Stomach smooth muscle (tissue), 2 donors: ENCODE measurements around the gene SCGB1C2.
"Not testable (repeated sequence)": the region's sequence is repeated elsewhere in the genome, so short reads cannot be mapped to it uniquely, and the experiment has no call there.

Experiments
- H3K27ac ChIP-seq: one replicate; pipeline ENCODE4 v1.7.0; 2013; ENCODE audit warnings: mild to moderate bottlenecking, low read length, inconsistent platforms
- H3K27me3 ChIP-seq, 2 donors: one replicate each; pipeline ENCODE4 v1.7.0; 2013; ENCODE audit warnings: low read length in 2 of 2; ENCODE audit not compliant: insufficient read depth in 2 of 2, control insufficient read depth in 1 of 2
- H3K36me3 ChIP-seq, 2 donors: one replicate each; pipeline ENCODE4 v1.7.0; 2013; ENCODE audit warnings: low read length in 2 of 2; ENCODE audit not compliant: control insufficient read depth in 2 of 2, insufficient read depth in 2 of 2
- H3K4me1 ChIP-seq: one replicate; pipeline ENCODE4 v1.7.0; 2013; ENCODE audit warnings: low read length; ENCODE audit not compliant: control insufficient read depth, insufficient read depth
- H3K4me3 ChIP-seq, 2 donors: one replicate each; pipeline ENCODE4 v1.7.0; 2013; ENCODE audit warnings: low read length in 2 of 2
- H3K9ac ChIP-seq, 2 donors: one replicate each; pipeline ENCODE4 v1.7.0; 2013; ENCODE audit warnings: low read length in 2 of 2, mild to moderate bottlenecking in 1 of 2
- H3K9me3 ChIP-seq, 2 donors: one replicate each; pipeline ENCODE4 v1.7.0; 2013; ENCODE audit warnings: low read length in 2 of 2; ENCODE audit not compliant: control insufficient read depth in 2 of 2
- donor health status: healthy.
- donor health status: Pancreatic carcinoma.

Gene SCGB1C2

DNA sequence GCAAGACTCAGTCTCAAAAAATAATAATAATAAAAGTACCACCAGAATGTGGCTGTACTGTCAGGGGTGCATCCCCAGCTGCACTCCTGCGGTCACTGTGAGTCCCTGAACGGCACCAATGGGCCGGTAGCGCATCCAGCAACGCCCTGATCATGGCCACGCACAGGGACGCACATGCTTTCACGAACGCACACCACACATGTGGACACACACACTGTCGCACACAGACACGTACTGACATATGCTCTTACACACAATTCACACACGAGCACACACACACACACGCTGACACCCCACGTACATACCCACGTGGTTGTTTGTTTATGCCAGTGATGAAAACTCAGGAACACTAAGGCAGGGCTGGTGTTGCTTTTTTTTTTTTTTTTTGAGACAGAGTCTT, 22.2 kb downstream of the SCGB1C2 start:
- no peaks in the 10 kb centered on the region for H3K27me3 ChIP-seq
- no peak overlapping the region for H3K27ac ChIP-seq
- no peak overlapping the region for H3K4me3 ChIP-seq
- H3K36me3 ChIP-seq = no peaks in the 10 kb centered on the region
- no peak overlapping the region for H3K9ac ChIP-seq
- H3K9me3 ChIP-seq = no peaks in the 10 kb centered on the region
- H3K4me1 ChIP-seq = no peaks in the 10 kb centered on the region

DNA sequence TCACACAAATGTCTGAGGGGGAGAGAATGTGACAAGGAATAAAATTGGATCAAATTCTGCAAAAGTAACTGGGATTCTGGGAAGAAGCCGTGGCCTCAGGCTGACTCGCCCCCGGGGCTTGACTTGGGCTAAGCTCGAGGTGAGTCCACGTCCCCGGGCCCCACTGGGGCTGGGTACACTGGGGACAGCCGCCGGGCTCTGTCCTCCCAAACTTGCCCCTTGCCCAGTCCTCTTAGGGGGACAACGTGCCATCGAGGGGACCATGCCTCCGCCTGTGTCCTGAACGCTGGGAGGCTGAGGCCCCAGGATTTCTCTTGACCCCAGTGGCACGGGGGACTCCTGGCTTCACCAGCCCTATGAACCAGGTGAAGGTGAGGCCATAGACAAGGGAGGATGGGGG, 23.0 kb downstream of the SCGB1C2 start:
- Histone ChIP-seq H3K4me1 (no peaks in the 10 kb centered on the region), H3K27me3 (no peaks in the 10 kb centered on the region), H3K9ac (no peak overlapping the region), H3K9me3 (no peaks in the 10 kb centered on the region), H3K27ac (no peak overlapping the region), H3K36me3 (no peaks in the 10 kb centered on the region), H3K4me3 (no peak overlapping the region)

DNA sequence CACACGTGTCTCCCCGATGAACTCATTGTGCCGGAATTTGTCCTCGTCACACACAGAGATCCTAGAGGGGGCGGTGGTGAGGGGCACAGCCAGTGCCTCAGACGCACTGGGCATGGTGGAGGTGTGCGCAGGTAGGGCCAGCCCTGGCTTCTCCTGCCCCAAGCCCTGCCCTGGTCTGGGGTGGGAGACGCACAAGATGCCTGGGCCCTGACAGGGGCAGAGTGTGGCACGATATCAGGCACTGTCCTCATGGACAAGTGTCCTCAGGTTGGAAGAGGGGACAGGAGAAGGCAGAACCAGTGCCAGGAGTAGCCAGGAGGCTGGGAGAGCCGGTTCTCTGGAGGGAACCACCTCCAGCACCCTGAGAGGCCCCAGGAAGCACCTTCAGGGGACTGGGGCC, 24.1 kb downstream of the SCGB1C2 start:
- Histone ChIP-seq H3K4me3 (no peak overlapping the region), H3K4me1 (no peaks in the 10 kb centered on the region), H3K27ac (no peak overlapping the region), H3K36me3 (no peaks in the 10 kb centered on the region), H3K9me3 (no peaks in the 10 kb centered on the region), H3K27me3 (no peaks in the 10 kb centered on the region), H3K9ac (no peak overlapping the region)

DNA sequence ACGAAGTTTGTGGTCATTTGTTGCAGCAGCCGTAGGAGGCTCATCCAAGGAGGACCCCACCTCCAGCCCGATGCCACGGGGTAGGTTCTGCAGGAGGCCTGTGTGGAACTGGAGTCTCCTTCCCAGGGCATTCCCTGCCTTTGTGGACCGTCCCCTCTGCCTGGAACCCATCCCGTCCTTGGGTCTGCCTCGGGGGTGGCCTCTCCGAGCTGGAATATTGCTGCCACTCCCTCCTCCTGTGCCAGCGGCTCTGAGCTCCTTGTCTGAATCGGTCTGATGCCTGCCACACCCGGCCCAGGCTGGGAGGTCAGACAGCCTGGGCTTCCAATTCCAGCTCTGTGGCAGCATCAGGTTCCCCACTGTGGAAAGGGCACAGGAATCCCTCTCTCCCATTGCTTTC, 25.3 kb downstream of the SCGB1C2 start:
- Histone ChIP-seq H3K27ac (no peak overlapping the region), H3K4me3 (no peak overlapping the region), H3K27me3 (no peaks in the 10 kb centered on the region), H3K36me3 (no peaks in the 10 kb centered on the region), H3K9ac (no peak overlapping the region), H3K4me1 (no peaks in the 10 kb centered on the region), H3K9me3 (no peaks in the 10 kb centered on the region)

DNA sequence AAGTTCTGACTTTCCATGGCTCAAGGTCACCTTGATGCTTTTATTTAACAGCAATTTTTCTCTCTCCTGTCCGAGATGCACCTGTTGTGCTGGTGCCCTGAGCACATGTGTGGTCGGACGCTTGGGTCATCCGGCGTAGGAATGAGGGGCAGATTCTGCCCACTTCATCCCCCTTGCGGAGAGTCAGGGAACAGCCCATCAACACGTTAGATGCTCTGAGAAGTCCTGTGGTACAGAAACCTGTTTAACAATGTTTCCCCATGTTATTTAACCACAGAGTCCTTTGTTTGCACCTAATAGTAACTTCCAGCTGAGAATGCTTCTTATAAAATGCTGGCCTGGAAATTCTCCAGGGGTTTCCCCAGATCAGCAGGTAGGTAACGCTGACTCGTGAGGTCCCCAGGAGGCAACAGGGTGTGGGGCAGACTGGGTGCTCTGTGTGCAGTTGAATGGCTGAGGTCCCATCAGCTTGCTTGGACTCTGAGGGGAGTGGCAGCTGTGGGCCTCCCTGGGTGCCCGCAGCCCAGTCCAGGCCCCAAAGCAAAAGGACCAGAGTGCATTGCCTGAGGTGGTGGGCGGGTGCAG, 26.2 kb downstream of the SCGB1C2 start:
- H3K27me3 ChIP-seq = no peaks in the 10 kb centered on the region
- no peak overlapping the region for H3K27ac ChIP-seq
- H3K36me3 ChIP-seq = no peaks in the 10 kb centered on the region
- no peaks in the 10 kb centered on the region for H3K9me3 ChIP-seq
- no peak overlapping the region for H3K9ac ChIP-seq
- no peak overlapping the region for H3K4me3 ChIP-seq
- no peaks in the 10 kb centered on the region for H3K4me1 ChIP-seq

DNA sequence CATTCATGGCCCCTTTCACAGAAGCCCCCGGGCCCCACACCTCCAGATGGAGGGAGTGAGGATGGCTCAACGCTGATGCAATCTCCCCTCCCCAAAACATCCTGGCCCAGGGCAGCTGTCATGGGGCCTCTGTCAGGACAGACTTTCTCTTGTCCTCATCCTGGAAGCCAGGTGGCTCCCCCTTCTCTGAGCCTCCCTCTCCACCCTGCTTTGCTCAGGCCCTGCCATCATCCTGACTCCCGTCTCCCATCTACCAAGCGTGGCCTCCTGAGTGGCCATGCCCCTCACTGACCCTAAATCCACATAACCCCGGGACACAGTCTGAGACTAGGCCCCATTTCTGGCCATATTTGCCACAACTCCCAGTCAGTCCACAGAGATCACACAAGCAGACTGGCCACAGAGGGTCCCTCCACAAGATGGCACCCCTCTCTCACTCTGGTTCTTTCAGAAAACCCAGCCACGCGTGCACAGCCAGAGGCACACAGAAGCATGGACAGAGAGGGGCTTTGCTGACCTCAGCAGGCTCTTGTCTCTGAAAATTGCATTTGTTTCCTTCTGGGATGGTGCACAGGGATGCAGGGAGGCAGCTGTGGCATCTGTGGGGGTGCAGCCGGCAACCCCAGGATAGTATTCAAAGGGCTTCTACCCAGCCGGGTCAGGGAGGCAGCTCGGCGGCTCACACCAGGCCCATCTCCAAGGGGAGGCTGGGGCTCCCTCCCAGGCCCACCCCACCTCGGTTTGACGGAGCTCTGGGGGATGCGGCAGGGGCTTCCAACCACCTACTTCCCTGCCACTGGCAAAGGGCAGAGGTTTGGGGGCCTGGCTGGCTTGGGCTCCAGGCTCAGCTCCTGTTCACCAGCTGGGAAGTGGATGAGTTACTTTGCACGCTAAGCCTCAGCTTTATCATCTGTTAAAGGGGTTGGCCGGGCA, 27.2 kb downstream of the SCGB1C2 start:
- Histone ChIP-seq H3K4me3 (no peak overlapping the region), H3K27me3 (no peaks in the 10 kb centered on the region), H3K9ac (no peak overlapping the region), H3K36me3 (no peaks in the 10 kb centered on the region), H3K9me3 (no peaks in the 10 kb centered on the region), H3K4me1 (no peaks in the 10 kb centered on the region), H3K27ac (no peak overlapping the region)

DNA sequence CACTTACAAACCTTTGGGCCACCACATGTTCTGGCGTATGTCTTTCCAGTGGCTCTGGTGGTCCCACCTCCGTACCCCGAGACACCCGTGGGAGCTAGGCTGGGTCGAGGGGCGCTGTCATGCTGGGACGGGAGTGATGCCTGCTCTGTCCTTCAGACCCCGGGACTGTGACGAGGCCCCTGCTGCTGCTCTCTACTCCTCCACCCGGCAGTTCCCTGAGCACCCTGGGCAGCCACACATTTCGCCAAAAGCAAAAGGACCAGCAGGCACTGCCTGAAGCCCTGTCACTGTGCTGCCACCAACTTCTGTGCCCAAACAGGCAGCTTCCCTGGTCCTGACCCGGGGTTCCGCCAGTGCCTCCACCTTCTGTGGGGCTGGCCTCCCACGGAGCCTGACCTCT, 28.6 kb downstream of the SCGB1C2 start:
- H3K9ac ChIP-seq = no peak overlapping the region
- no peaks in the 10 kb centered on the region for H3K9me3 ChIP-seq
- no peaks in the 10 kb centered on the region for H3K27me3 ChIP-seq
- no peaks in the 10 kb centered on the region for H3K36me3 ChIP-seq
- H3K4me1 ChIP-seq = no peaks in the 10 kb centered on the region
- no peak overlapping the region for H3K27ac ChIP-seq
- no peak overlapping the region for H3K4me3 ChIP-seq

DNA sequence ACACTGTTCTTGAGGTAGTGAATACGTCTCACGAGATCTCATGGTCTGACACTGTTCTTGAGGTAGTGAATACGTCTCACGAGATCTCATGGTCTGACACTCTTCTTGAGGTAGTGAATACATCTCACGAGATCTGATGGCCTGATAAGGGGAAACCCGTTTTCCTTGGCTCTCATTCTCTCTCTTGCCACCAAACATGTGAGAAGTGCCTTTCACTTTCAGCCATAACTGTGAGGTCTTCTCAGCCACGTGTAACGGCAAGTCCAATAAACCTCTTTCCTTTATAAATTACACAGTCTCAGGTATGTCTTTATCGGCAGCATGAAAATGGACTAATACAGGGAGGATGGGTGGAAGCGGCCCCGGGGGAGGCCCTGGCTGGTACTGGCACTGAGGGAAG, 31.2 kb downstream of the SCGB1C2 start:
- not testable (repeated sequence) for H3K27me3 ChIP-seq, H3K4me1 ChIP-seq, H3K4me3 ChIP-seq, H3K36me3 ChIP-seq, H3K9ac ChIP-seq, H3K9me3 ChIP-seq, H3K27ac ChIP-seq

DNA sequence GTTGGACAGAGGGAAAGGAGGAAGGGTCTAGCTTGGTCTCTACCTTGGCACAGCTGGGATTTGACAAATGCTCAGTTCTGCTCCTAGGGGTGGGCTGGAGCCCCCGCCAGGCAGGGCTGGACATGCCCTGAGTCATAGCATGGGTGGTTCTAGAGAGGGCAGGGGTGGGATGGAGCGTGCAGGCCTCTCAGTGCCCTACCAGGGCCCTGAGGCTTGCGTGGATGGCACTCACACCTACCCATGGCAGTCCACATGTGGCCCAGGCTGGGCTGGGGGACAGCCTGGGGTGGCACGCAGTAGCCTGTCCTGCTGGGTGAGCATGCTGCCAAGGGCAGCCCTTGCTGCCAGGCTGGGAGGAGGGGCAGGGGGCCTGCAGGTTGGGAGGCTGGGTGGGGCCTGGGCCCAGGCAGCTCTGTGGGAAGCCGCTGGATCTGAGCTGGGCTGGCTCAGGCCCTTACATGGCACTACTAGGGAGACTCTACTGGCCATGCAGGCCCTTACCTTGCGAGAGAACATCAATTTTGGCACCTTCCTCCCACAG, 32.8 kb downstream of the SCGB1C2 start:
- Histone ChIP-seq H3K9me3 (no peaks in the 10 kb centered on the region), H3K27me3 (peaks cover 0 to 5% of the 10 kb centered on the region in 2 donors), H3K4me3 (no peak overlapping the region), H3K4me1 (no peaks in the 10 kb centered on the region), H3K27ac (no peak overlapping the region), H3K9ac (no peak overlapping the region), H3K36me3 (no peaks in the 10 kb centered on the region)

DNA sequence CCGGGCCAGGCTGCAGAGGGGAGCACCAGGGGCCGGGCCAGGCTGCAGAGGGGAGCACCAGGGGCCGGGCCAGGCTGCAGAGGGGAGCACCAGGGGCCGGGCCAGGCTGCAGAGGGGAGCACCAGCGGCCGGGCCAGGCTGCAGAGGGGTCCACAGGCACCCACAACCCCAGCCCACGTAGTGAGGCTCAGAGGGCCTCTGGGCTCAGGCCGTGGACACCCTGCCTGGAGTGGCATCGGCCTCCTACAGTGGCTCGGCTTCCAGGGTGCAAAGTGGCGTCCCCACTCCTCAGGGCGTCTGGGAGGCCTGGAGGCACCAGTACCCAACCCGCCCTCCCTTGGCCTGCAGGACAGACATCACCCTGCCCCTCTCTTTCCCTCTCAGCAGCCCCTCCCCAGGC, 34.5 kb downstream of the SCGB1C2 start:
- Histone ChIP-seq H3K27ac (no peak overlapping the region), H3K9me3 (no peaks in the 10 kb centered on the region), H3K4me1 (no peaks in the 10 kb centered on the region), H3K4me3 (no peak overlapping the region), H3K27me3 (peaks cover 0 to 7% of the 10 kb centered on the region in 2 donors), H3K9ac (no peak overlapping the region), H3K36me3 (no peaks in the 10 kb centered on the region)

DNA sequence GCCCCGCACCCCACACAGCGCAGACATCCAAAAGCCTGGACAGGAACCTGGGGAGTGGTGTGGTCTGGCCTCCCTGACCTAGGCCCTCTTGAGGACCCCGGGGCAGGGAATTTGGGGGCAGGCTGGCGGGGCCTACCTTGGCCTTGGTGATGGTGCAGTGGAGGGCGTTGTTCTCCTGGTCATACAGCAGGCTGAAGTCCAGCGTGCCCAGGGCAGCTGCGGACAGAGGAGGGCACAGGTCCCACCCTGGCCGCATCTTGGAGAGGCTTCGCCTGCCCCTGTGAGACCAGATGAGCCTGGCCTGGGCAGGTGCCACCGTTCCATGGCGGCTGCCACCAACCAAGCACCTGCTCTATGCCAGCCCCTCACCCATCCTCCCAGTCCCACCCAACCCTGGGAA, 35.0 kb downstream of the SCGB1C2 start:
- no peak overlapping the region for H3K4me3 ChIP-seq
- no peaks in the 10 kb centered on the region for H3K36me3 ChIP-seq
- no peaks in the 10 kb centered on the region for H3K9me3 ChIP-seq
- H3K4me1 ChIP-seq = no peaks in the 10 kb centered on the region
- peaks cover 0 to 9% of the 10 kb centered on the region in 2 donors for H3K27me3 ChIP-seq
- H3K27ac ChIP-seq = no peak overlapping the region
- no peak overlapping the region for H3K9ac ChIP-seq
